Posterior cingulate gyrus (tissue), 11 donors: ENCODE measurements around the gene AOAH.
"Not testable (repeated sequence)": the region's sequence is repeated elsewhere in the genome, so short reads cannot be mapped to it uniquely, and the experiment has no call there.

Experiments used
- DNase-seq, 10 donors: peaks; one replicate each; pipeline versions ENCODE4 v3.0.0 to v3.0.0-alpha.2; 2020 to 2021; ENCODE audit warnings: mixed read lengths in 3 of 10
- intact Hi-C: fragments of 100-400 bp; cut with DNase I; formaldehyde crosslinking; loops from one replicate; pipeline ENCODE4 v1.15.1; 2023

The AOAH gene

DNA sequence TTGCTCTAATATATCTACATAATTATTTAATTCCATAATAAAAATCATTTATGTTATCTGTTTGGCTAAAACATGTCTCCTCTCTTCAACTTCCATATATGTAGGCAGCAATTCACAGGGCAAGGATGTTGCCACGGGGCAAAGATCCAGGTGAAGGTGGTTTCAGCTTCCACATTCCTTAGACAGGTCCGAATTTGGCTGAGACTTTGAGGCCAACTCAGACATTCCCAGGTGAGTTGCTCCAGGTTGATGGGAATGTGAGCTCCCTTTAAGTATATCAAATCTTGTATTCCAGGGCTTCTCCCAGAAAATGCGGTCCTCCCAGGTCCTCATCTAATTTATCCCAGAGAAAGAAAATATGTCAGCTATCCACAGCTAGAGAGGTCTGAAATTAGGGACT is 15.1 kb upstream of the AOAH start:
- no peak for DNase-seq
- intact Hi-C loops: no loop called here

GRCh38 chr7:36736899-36737211 is 12.6 kb upstream of the AOAH start:
- DNase-seq: no peak
- intact Hi-C loops: no loop called here

DNA sequence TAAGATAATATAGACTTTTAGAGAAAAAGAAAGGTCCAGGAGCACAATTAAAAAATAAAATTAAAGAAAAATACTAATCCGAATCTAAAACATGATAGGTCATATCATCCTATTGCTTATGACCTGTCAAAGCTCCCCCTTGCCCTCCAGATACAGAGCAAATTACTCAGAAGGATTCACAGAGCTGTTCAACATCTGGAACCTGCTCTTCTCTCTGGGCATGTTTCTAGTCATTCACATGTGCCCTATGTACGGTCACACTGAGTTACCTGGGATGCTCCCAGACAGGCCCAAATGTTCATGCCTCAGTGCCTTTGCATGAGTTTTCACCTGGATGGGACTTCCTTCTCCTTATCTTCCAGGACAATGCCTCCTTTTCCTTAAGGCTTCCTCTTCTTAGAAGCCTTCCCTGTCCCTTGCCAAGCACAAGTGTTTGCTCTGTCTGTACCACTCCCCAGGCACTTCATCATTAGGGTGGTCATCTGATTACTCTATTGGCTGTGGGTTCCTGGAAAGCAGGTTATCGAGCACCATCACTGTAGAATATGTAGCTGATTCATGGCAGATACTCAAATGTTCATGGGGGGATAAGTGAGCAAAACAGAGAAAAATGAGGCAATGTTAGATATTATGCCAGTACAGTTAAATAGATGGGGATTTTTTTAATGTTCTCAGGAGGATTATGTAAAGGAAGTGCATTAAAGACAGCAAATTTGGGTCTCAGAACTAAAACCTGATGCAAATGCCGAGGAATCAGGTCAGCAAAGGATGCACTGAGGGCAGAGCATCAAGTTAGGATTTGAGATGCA is 12.0 kb upstream of the AOAH start:
- intact Hi-C loops: no loop called here
- no peak for DNase-seq

DNA sequence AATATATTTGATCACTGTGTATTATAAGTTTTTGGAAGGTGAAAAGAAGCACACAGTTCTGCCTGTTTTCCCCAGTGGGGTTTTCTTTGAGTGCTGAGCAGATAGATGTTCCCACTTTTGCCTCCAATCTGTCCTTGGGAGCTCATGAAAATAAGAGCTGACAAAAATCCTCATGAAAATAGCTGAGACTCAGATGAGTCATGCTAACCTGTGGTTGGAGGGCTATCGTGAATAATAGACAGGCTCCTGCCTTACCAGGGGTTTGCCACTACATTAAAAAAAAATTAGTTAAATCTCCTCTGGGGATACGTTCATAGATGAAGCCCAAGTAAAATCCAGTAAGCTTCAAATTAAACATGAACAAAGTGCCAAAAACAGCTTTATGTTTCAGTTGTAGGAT is 10.9 kb upstream of the AOAH start:
- DNase-seq: no peak
- intact Hi-C loops: no loop called here

GRCh38 chr7:36734731-36735130 is 10.4 kb upstream of the AOAH start:
- intact Hi-C loops: no loop called here
- no peak for DNase-seq

DNA sequence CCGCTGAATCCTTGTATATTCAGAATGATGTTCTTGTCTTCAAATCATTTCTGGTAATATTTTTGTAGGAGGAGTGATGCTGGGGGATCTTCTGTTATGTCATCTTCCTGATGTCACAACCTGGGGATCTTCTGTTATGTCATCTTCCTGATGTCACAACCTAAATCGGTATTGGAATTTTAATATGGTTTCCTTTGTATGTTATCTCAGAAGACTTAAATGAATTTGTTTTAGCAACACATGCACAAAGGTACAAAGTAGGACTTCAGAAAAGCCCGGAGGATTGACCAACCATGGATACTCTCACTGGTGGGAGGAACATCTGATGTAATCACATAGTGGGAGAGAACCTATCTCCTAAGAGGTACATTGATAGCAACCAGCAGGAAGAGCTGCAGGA is 9.1 kb upstream of the AOAH start:
- intact Hi-C loops: no loop called here
- DNase-seq: no peak

- intact Hi-C loops: no loop called here
- DNase-seq: no peak
Measured at GRCh38 chr7:36732806-36733205, 8.5 kb upstream of the AOAH start.

DNA sequence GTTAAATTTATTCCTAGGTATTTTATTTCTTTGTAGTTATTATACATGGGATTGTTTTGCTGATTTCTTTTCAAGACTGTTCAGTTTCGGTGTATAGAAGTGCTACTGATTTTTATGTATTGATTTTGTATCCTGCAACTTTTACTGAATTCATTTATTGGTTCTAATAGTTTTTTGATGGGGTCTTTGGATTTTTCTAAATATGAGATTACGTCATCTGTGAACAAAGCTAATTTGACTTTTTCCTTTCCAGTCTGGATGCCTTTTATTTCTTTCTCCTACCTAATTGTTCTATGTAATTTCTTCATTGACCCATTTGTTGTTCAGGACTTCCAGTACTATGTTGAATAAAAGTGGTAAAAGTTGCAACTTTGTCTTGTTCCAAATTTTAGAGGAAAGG is 5.8 kb upstream of the AOAH start:
- intact Hi-C loops: no loop called here

GRCh38 chr7:36728143-36728542 is 3.8 kb upstream of the AOAH start:
- no peak for DNase-seq
- intact Hi-C loops: no loop called here

More for the DNA sequence above, 5.8 kb upstream of the AOAH start:
- DNase-seq: no peak

DNA sequence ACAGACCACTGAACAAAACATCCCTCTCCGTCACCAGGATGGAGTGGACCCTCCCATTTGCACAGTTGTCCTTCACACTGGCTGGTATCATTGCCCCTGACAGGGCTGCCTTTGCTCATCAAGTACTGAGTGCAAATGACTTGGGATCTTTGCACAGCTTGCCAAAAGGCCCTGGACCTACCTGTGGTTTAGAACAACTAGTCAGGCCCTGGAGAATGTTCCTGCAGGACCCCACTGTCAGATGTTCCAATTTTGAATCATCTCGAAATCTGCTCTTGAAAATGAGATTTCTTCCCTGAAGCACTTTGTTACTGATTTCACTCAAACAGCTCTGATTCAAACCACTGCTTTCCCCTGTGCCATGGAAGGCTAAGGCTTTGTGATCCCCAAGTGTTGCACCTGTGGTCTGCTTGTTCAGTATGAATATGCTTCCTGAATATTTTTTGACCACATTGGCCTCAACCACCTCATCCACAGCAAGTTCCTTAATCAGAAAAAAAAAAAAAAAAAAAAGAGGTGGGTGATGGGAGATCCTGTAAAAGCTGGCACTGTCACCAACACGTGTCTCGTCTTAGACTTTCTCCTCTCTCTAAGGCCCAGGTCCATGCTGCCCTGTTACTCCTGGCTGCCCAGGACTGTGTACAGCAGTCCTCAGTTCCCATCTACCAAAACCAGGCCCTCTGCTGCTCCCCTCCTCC is 2.7 kb upstream of the AOAH start:
- intact Hi-C loops: no loop called here
- DNase-seq: no peak

GRCh38 chr7:36726311-36726710 is 2.0 kb upstream of the AOAH start:
- intact Hi-C loops: no loop called here
- no peak for DNase-seq

DNA sequence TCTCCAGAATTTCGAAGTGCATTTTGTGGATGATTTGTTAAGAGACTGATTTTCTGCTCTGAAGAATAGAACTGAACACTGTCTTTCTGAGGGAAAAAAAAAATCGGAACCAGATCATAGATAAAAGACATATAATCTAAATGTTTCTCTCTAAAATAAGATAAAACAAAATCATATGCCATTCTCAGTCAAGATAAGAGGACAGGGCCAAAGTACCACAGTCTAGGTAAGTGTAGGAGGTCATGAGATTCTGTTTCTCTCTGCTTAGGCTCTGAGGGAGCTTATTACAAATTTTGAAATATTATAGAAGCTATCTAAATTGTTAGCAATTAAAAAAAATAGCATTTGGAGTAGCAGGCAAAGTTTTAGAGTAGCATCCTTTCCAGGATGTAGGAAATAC is 702 bp upstream of the AOAH start:
- no peak for DNase-seq
- intact Hi-C loops: no loop called here

GRCh38 chr7:36723291-36723690 is 1.0 kb downstream of the AOAH start:
- intact Hi-C loops: no loop called here

DNA sequence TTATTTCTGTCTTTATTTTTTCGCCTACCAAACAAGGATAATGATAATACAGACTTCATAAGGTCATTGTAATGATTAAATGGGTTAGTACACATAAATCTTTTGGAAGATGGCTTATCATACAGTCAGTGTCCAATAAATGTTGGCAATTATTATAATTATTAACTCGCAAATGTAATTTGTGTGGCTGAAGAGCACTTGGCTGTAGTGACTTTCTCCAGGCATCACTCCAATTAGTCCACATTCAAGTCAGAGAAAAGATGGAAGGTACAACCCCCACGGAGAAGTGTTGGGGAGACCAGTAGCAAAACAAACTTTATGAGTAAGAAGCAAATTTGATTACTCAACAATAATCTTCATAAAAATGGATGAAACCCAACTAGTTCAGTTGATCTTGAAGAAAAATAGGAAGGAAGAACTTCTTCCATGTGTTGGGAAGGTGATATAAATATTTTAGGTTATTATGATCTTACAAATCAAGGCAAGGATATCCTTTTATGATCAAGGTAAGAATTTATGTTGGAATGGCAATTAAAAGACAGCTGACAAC is 5.1 kb downstream of the AOAH start:
- intact Hi-C loops: no loop called here
- no peak for DNase-seq

More at GRCh38 chr7:36723291-36723690, 1.0 kb downstream of the AOAH start:
- no peak for DNase-seq

GRCh38 chr7:36717586-36717985 is 6.7 kb downstream of the AOAH start:
- intact Hi-C loops: no loop called here
- DNase-seq: no peak

DNA sequence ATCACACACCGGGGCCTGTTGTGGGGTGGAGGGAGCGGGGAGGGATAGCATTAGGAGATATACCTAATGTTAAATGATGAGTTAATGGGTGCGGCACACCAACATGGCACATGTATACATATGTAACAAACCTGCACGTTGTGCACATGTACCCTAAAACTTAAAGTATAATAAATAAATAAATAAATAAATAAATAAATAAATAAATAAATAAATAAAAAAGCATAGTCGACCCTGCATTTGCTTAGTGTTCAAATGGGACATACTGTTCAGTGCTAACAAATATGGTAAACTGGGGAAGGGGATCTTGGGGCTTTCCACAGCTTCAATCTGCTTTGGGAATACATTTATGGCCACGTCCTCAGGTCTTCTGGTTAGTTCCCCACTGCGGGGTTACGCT is 7.5 kb downstream of the AOAH start:
- DNase-seq, intact Hi-C loops: not testable (repeated sequence)

- intact Hi-C loops: no loop called here
- no peak for DNase-seq
Measured at GRCh38 chr7:36712015-36712414, 12.3 kb downstream of the AOAH start.

DNA sequence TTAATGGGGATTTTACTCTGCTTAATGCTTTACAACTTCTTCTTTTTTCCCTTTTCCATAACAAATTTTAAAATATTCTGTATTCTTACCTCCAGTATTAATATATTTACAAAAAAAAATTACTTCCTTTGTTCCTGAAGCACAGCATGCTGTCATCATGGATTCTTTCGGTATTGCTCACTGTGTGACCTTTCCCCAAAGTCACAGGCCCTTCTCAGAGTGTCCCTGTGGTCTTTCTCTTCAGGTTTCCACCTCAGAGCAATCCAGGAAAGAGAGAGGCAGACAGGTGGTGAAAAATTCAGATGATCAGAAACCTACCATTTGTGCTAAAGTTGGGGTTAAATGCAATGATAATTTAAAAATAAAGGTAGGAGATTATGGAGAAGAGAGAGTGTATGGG is 13.0 kb downstream of the AOAH start:
- no peak for DNase-seq
- intact Hi-C loops: no loop called here

DNA sequence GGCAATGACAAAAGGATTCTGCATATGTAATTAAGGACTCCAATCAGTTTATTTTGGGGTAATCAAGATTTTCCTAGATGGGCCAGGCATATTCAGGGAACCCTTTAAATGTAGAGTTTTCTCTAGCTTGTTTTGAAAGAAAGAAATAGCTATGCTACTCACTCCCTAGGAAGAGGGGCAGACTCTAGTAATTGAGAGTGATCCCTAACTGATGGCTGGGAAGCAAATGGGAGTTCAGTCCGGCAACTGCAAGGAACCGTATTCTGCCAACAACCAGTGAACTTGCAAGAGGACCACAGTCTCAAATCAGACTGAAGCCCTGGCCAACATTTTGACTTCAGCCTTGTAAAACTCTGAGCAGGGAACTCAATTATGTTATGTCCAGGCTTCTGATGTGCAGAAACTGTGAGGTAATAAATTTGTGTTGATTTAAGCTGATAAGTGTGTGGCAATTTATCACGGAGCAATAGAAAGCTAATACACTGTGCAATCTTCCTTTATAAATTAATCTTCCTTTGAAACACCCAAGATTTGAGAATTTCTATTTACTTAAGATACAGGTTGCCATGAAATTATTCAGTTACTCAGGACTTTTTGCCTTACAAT is 14.0 kb downstream of the AOAH start:
- intact Hi-C loops: no loop called here
- DNase-seq: no peak

- DNase-seq: no peak
- intact Hi-C loops: no loop called here
Measured at GRCh38 chr7:36708767-36709166, 15.5 kb downstream of the AOAH start.

DNA sequence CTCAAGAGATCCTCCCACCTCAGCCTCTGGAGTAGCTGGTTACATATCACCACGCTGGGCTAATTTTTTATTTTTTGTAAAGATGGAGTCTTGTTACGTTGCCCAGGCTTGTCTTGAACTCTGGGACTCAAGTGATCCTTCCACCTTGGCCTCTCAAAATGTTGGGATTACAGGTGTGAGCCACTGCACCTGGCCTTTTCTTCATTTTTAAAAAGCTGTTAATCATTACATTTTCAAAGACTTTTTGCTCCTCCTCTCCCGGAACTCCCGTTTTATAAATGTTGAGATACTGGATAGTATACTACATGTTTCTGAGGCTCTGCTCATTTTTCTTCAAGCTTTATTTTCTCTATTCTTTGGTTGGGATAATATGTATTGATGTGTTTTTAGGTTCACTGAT is 16.4 kb downstream of the AOAH start:
- no peak for DNase-seq
- intact Hi-C loops: no loop called here

- no peak for DNase-seq
- intact Hi-C loops: no loop called here
Measured at GRCh38 chr7:36707465-36707864, 16.8 kb downstream of the AOAH start.
